ENCODE data around the gene GLTPD2.

Gene GLTPD2

DNA sequence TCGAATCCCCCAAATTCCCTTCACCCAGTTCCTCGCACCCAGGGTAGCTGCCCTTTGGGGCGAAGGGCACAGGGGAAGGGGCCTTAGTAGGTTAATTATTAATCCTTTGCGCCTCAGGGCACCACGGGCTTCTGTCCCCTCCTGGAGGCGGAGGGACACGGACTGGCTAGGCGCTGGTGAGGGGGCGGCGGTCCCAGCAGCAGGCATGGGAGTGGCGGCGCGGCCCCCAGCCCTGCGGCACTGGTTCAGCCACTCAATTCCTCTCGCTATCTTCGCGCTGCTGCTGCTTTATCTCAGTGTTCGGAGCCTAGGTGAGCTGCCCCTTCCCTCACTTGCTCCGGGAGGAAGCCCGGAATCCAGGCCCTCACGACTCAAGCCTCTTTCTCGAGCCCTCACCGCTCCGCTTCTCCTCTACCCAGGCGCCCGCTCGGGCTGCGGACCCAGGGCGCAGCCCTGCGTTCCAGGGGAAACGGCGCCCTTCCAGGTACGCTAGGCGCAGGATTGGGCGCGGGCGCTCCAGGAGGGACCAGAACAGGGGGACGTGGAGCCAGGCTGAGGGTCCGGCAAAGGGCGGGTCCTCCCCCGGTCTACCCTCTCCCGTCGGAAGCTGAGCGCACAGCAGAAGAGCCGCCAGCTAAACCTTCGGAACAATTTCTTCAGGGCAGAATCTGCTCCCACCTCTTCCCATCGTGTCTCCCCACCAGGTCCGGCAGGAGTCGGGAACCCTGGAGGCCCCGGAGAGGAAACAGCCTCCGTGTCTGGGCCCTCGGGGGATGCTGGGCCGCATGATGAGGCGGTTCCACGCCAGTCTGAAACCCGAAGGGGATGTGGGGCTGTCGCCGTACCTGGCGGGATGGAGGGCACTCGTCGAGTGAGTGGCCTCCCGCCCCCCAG, at the start of gene GLTPD2:
TSS of gene GLTPD2 (plus strand) at position 158 of the 894 bp plus-strand sequence. CDS start at position 206, 48 bp downstream.
- in situ Hi-C loops (cut with MboI; ENCODE audit: low pct_unique_long_range_greater_than_20kb, low sequenced_read_pairs), result no loop called here

DNA sequence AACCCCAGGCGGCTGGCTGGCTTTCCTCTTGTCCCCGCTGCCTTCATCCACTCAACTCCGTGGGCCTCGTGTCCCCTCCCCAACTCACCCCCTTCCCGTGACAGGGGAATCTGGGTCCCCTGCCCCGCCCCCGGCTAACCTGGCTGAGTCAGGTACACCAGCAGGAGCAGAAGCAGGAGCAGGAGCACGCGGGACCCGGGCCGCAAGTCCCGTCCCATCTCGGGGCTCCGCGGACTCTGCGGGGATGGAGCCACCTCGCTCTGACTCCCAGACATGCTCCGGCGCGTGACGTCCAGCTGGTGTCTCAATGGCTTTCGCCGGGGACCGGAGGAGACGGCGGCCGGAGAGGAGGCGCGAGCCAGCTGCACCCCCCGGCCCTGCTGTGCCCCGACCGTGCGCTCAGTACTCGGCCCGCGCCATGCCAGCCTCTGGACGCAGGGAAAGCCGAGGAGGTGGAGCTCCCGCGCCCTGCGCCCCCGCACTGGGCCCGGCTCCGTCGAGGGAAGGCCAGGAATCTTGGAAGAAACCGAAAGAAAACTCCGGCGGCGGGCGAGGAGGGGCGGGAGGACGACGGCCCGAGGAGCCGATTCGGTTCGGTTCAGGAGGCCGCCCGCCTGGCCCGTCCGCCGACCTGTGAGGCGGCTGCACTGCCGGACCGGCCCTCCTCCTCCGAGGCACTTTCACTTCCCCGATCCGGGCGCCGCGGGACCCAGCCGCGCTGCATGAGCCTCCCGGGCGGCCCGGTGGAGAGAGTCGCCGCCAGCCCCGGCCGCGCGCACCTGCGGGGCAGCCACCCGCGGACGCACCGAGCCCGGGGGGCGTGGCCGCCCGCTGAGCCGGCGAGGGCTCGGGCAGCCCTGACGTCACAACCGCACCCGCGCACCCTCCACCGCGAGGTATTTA, 49.4 kb upstream of the GLTPD2 start, which contains the start of the genes CXCL16 and ZMYND15:
TSS of gene CXCL16 (minus strand) at position 807 of the 903 bp plus-strand sequence. CDS start at position 218, 589 bp downstream.
TSS of gene ZMYND15 (plus strand) at position 712 of the 903 bp plus-strand sequence. CDS start 716 bp downstream, outside the sequence.
- in situ Hi-C loops (cut with MboI; ENCODE audit: low pct_unique_long_range_greater_than_20kb, low sequenced_read_pairs), result no loop called here

More for the DNA sequence above, at the start of gene GLTPD2:
- DNase-seq, result no peak

DNA sequence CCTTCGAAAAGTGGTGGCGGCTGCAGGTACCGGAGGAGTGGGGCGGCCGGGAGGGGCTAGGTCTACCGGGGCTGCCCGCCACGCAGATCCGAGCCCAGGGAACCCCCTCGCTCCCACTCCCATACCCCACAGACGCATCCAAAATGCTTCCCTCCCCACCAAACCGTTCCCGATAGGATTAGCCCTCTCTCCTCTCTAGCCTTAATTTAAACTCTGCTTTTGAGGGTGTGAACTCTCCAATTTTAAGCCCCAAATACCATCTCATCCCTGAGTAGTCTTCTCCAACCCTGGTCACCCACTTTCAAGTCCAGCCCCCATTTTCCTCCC, 48.8 kb upstream of the GLTPD2 start:
- in situ Hi-C loops (cut with MboI; ENCODE audit: low pct_unique_long_range_greater_than_20kb, low sequenced_read_pairs), result no loop called here
- DNase-seq, result no peak

More for the DNA sequence above, 49.4 kb upstream of the GLTPD2 start, which contains the start of the genes CXCL16 and ZMYND15:
- no peak for DNase-seq

DNA sequence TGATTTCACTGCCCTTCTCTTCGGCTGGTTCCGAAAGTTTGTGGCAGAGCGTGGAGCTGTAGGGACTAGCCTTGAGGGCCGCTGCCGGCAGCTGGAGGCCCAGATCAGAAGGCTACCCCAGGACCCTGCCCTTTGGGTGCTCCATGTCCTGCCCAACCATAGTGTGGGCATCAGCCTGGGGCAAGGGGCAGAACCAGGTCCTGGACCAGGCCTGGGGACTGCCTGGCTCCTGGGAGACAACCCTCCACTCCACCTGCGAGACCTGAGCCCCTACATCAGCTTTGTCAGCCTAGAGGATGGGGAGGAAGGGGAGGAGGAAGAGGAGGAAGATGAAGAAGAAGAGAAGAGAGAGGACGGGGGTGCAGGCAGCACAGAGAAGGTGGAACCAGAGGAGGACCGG, 48.2 kb upstream of the GLTPD2 start:
- in situ Hi-C loops (cut with MboI; ENCODE audit: low pct_unique_long_range_greater_than_20kb, low sequenced_read_pairs), result no loop called here
- no peak for DNase-seq

DNA sequence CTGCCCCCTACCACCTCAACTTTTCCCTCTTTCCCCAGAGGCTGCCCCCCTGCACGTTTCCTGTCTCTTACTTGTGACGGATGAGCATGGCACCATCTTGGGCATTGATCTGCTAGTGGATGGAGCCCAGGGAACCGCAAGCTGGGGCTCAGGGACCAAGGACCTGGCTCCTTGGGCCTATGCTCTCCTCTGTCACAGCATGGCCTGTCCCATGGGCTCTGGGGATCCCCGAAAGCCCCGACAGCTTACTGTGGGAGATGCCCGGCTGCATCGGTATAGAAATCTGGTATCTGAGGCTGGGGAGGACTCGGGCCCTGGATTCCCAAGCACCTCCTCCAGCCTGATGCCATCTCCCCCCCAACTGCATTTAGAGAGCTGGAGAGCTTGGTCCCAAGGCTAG, 47.2 kb upstream of the GLTPD2 start:
- no peak for DNase-seq
- in situ Hi-C loops (cut with MboI; ENCODE audit: low pct_unique_long_range_greater_than_20kb, low sequenced_read_pairs), result no loop called here

DNA sequence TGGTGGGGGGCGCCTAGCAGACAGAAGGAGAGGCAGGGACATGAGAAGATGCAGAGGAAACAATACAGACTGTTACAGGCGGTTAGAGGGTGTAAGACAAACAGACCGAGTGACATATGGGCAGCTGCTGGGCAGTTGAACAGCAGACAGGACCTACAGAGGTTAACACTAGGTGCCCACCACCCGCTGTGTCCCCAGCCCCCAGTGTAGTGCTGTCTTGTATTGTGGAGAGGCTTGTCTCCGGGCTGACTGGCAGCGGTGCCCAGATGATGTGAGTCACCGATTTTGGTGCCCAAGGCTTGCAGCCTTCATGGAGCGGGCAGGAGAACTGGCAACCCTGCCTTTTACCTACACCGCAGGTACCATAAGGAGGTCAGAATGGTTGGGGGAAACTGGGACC, 46.6 kb upstream of the GLTPD2 start:
- no peak for DNase-seq
- in situ Hi-C loops (cut with MboI; ENCODE audit: low pct_unique_long_range_greater_than_20kb, low sequenced_read_pairs), result no loop called here

DNA sequence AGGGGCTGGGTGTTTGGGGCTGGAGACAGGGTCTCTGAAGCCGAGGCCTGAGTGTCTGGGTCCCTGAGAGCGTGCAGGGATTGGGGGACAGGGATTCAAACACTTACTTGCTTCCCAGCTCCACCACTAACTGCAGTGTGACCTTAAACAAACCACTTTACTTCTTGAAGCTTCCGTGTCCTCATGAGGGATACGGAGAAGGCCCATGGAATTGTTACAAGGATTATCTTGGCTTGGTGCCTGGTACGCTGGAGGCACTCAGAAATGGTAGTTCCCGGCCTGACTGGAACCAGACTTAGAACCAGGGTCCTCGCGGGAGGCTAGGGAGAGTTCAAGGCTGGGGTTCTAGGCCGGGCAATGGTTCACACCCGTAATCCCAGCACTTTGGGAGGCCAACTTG, 46.1 kb upstream of the GLTPD2 start:
- in situ Hi-C loops (cut with MboI; ENCODE audit: low pct_unique_long_range_greater_than_20kb, low sequenced_read_pairs), result no loop called here
- DNase-seq, result no peak

DNA sequence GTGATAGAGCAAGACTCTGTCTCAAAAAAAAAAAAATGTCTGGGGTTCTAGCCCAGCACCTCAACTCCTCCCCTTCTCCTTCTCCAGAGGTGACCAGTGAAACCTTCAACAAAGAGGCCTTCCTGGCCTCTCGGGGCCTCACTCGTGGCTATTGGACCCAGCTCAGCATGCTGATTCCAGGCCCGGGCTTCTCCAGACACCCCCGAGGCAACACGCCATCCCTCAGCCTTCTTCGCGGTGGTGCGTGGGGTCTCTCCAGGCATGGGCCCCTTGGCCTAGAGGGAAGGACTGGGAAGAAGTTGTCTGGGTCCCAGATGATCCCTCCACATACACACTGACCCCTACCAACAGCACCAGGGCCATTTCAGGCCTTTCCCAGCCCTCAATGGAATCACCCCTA, 45.5 kb upstream of the GLTPD2 start:
- no peak for DNase-seq
- in situ Hi-C loops (cut with MboI; ENCODE audit: low pct_unique_long_range_greater_than_20kb, low sequenced_read_pairs), result no loop called here

DNA sequence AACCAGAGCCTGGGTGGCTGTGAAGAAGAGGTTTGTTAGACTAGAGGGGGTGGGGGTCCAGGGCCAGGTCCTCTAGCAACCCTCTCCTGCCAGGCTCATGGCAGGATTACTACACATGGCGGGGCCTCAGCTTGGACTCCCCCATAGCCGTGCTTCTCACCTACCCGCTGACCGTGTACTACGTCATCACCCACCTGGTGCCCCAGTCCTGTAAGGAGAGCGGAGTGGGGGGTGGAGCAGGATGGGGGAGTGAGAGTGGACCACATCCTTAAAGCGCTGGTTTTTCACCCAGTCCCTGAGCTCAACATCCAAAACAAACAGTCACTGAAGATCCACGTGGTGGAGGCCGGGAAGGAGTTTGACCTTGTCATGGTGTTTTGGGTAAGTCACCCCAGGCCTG, 44.9 kb upstream of the GLTPD2 start:
- in situ Hi-C loops (cut with MboI; ENCODE audit: low pct_unique_long_range_greater_than_20kb, low sequenced_read_pairs), result no loop called here
- no peak for DNase-seq

DNA sequence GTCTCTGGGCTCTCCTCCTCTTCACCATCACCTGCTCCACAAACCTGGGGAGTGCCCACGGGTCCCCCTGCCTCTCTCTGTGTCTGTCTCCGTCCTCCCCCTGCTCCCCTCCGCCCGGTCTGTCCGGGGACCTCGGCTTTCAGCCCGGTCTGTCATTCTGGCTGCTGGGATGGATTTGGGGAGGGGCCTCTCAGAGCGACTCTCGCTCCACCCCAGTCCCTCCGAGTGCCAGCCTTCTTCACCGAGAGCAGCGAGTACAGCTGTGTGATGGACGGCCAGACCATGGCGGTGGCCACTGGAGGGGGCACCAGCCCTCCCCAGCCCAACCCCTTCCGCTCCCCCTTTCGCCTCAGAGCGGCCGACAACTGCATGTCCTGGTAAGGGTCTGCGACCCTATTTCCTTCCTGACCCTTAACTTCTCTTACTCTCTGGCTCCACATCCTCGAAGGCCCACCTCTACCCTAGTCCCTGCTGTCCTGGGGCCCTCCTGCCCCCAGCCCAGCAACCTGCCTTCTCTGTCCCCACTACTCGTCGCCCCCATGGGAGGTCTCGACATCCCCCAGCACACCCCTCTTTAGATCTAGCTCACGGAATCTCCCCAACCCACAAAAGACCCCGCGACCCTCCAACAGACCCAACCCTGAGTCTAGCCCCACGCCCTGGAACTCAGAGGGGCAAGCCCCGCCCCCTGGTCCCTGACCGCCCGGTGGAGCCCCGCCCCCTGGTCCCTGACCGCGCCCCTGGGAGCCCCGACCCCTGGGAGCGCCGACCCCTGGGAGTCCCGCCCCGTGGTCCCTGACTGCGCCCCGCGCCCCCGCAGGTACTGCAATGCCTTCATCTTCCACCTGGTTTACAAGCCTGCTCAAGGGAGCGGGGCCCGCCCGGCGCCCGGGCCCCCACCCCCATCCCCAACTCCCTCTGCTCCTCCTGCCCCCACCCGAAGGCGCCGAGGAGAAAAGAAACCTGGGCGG, 43.5 kb upstream of the GLTPD2 start:
- in situ Hi-C loops (cut with MboI; ENCODE audit: low pct_unique_long_range_greater_than_20kb, low sequenced_read_pairs), result no loop called here
- no peak for DNase-seq

DNA sequence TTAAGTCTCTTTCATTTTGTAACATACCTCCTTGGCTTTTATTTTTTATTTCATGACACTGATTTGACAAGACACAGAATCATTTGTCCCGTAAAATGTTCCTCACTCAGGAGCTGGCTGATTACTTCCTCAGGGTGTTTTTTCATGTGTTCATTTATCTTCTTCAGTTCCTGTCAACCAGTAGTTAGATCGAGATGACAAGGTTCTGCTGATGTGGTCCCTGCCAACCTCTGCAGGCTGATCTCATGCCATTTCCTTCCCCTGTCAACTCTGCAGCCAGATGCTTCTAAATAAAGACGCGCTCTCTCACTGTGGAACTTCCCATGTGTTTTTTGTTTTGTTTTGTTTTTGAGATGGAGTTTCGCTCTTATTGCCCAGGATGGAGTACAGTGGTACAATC, 40.9 kb upstream of the GLTPD2 start:
- DNase-seq, result peak; percentile 76
- in situ Hi-C loops (cut with MboI; ENCODE audit: low pct_unique_long_range_greater_than_20kb, low sequenced_read_pairs), result no loop called here

DNA sequence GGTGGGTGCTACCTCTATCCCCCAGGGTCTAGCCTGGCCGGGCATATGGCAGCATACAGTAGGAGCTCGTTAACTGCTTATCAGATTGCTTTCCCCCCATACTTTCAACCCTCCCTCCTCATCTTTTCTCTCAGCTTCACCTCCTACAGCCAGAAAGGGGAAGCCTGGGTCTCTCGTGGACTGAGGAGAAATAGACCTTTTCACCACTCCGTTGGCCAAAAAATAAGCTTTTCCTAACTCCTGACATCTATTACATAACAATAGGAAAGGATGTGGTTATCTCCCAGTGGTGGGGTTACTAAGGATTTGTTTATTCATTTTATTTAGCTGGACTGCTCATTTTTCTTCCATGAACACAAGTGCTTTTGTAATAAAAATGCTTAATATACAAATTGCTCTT, 40.1 kb upstream of the GLTPD2 start:
- in situ Hi-C loops (cut with MboI; ENCODE audit: low pct_unique_long_range_greater_than_20kb, low sequenced_read_pairs), result no loop called here

DNA sequence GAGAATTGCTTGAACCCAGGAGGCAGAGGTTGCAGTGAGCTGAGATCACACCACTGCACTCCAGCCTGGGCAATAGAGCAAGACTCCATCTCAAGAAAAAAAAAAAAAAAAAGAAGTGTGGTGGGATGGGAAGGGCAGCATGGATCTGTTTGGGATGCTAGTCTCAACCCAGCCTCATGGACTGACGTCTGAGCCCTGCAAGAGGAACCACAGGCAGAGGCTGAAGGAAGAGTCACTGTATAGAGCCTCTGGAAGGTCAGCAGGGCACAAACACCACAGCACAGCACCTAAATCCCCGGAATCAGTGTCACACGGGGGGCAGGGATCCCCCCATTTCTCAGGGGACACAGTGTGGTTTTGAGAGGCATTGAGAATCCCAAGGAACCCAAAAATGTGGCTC, 38.2 kb upstream of the GLTPD2 start:
- in situ Hi-C loops (cut with MboI; ENCODE audit: low pct_unique_long_range_greater_than_20kb, low sequenced_read_pairs), result no loop called here
- DNase-seq, result no peak

More for the DNA sequence above, 40.1 kb upstream of the GLTPD2 start:
- DNase-seq, result no peak

DNA sequence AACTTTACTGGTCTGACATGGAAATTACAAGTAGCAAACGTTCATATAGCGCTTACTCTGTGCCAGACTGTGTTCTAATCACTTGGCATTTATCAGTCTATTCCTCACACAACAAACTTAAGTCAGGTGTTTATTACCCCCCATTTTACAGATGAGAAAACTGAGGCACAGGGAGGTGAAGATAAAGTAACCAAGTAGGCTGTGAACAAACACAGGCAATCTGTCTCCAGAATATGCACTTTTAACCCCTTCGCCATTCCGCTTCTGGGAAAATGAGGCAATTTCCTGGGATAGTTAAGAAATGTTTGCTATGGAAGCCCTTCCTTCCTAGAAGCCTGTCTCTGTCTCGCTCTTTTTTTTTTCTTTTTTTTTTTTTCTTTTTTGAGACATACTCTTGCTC, 36.8 kb upstream of the GLTPD2 start:
- in situ Hi-C loops (cut with MboI; ENCODE audit: low pct_unique_long_range_greater_than_20kb, low sequenced_read_pairs), result no loop called here
- DNase-seq, result no peak

DNA sequence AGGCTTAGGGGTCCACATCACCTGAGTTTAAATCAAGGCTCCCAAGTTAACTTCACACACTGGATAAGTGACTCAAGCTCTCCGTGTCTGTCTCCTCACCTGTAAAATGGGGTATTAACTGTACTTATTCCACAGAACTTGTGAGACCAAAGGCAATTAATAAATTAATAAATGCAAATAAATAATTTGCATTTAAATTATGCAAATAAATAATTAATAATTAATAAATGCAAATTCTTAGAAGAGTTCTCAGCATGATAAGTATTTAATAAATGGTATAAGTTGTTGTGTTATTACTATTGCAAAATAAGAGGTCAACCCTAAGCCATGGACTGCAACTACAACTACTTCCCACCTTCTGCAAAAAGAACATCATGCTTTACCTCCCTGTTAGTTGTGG, 35.4 kb upstream of the GLTPD2 start:
- DNase-seq, result no peak
- in situ Hi-C loops (cut with MboI; ENCODE audit: low pct_unique_long_range_greater_than_20kb, low sequenced_read_pairs), result no loop called here

DNA sequence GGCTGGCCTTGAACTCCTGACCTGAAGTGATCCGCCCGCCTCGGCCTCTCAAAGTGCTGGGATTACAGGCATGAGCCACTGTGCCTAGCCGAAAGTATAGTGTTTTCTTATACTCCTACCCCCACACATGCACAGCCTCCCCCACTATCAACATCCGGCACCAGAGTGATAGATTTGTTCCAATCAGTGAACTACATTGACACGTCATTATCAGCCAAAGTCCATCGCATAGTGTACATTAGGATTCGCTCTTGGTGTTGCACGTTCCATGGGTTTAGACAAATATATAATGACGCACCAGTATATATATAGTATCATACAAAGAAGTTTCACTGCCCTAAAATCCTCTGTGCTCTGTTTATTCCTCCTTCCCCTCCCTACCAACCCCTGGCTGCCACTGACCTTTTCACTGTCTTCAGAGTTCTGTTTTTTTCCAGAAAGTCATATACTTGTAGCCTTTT, 29.0 kb upstream of the GLTPD2 start:
- in situ Hi-C loops (cut with MboI; ENCODE audit: low pct_unique_long_range_greater_than_20kb, low sequenced_read_pairs), result no loop called here
- DNase-seq, result no peak

DNA sequence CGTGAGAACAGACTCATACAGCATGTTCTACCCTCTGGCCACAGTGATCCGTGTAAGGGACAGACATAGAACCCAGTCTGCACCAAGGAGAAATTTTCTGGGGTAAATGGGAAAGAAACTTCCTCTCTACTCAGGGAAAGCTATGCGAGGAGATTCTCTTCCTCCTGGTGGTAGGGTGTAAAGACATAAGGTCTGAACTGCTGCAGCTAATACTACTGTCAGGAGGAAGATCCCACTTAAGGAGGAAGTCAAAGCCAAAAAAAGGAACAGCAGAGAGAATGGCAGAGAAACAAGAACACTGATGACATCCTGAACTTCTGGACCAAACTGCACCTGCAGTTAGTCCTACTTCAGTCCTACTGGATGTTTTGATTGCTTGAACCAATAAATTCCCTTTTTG, 24.2 kb upstream of the GLTPD2 start:
- in situ Hi-C loops (cut with MboI; ENCODE audit: low pct_unique_long_range_greater_than_20kb, low sequenced_read_pairs), result no loop called here
- peak; percentile 65 for DNase-seq

DNA sequence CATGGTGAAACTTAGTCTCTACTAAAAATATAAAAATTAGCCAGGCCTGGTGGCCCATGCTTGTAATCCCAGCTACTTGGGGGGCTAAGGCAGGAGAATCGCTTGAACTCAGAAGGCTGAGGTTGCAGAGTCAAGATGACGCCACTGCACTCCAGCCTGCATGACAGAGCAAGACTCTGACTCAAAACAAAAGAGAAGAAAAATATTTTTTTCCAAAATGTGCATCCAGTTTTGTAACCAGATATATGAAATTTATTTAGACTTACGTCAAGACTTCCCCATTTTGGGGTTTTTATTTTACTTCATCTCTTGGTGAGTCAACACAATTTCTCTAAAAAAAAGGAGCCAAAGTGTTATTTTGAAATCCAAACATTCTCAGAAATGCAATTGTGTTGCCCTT, 22.6 kb upstream of the GLTPD2 start:
- no peak for DNase-seq
- in situ Hi-C loops (cut with MboI; ENCODE audit: low pct_unique_long_range_greater_than_20kb, low sequenced_read_pairs), result no loop called here

DNA sequence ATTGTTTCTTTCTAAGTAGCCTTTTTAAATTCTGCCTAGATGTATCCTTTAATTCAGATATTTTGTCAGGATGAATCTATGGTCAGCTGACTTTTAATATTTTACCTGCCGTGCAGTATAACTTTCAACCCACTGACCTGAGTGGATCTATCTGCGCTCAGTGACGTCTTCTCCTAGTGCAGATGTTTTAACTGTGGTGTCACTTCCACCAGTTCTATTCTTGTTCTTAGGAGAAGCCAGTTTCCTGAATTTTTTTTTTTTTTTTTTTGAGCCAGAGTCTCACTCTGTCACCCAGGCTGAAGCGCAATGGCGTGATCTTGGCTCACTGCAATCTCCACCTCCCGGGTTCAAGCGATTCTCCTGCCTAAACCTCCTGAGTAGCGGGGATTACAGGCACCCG, 22.0 kb upstream of the GLTPD2 start:
- DNase-seq, result no peak
- in situ Hi-C loops (cut with MboI; ENCODE audit: low pct_unique_long_range_greater_than_20kb, low sequenced_read_pairs), result no loop called here

Measured in KBM-7 (cell line).